Transverse colon (tissue), 4 donors: ENCODE data around the gene ARHGAP40.

Source experiments
- CTCF ChIP-seq, 5 experiments: fragments of 200-600 bp in 3 of 5; fragments of 450-650 bp in 2 of 5; sonication (generic) in 3 of 5; IDR thresholded peaks; 1 replicate in 2 of 5; 2 replicates in 3 of 5; pipeline ENCODE4 v1.5.1; 2016 to 2017; ENCODE audit warnings: antibody characterized with exemption in 5 of 5, inconsistent platforms in 3 of 5, mild to moderate bottlenecking in 2 of 5, moderate library complexity in 1 of 5
- EP300 ChIP-seq: sonication (generic); formaldehyde crosslinking; IDR thresholded peaks from one replicate; pipeline ENCODE4 v1.6.1; 2017; ENCODE audit warnings: antibody characterized with exemption, low read depth
- POLR2A ChIP-seq: fragments of 450-650 bp; IDR thresholded peaks from one replicate; pipeline ENCODE4 v1.6.1; 2016; ENCODE audit warnings: antibody characterized with exemption, mild to moderate bottlenecking, moderate library complexity
- POLR2AphosphoS5 ChIP-seq, 3 donors: sonication (generic); formaldehyde crosslinking; IDR thresholded peaks; one replicate each; pipeline ENCODE4 v1.6.1; 2016; ENCODE audit warnings: antibody characterized with exemption in 3 of 3

DNA sequence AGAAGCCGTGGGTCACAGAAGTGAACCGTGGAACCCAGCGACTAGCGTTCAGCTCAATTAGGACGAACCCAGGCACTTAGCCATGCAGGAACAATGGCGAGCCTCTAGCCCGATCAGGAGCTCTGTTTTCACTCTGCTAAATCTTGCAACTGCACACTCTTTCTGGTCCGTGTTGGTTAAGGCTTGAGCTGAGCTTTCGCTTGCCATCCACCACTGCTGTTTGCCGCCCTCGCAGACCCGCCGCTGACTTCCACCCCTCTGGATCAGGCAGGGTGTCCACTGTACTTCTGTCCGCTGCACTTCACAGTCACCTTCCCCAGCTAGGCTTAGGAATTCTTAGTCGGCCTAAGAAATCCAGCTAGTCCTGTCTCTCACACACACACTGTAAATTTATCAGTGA, 96.9 kb downstream of the ARHGAP40 start:
- TF ChIP-seq CTCF (IDR thresholded peaks at IDR 0.05) (no peak), POLR2A (no peak), EP300 (no peak), POLR2AphosphoS5 (IDR thresholded peaks at IDR 0.05) (no peak)
